HG02970 (cell line): ENCODE measurements around the gene SHMT2.

ENCODE experiments used
- ATAC-seq: cut with Tn5 transposase; IDR thresholded peaks from one replicate; pipeline ENCODE4 v1.9.1; 2021; ENCODE audit warnings: mild to moderate bottlenecking, moderate library complexity, moderate number of reproducible peaks; ENCODE audit not compliant: unreplicated experiment, low FRiP score

Gene SHMT2

DNA sequence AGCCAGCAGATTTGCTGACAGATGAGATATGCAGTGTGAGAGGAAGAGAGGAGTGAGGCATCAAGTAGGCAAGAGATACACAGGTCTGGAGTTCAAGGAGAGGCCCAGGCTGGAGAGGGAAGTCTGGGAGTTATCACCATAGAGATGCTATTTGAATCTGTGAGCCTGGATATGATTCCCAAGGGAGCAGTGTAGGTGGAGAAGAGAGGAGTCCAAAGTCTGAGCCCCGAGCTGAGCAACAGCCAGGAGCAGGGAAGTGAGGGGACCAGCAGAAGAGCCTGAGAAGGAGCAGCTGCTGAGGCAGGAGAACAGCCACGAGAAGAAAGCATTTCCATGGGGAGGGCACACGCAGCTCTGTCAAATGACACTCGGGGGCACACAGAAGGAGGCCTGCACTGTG, 33.1 kb upstream of the SHMT2 start:
- no peak for ATAC-seq

DNA sequence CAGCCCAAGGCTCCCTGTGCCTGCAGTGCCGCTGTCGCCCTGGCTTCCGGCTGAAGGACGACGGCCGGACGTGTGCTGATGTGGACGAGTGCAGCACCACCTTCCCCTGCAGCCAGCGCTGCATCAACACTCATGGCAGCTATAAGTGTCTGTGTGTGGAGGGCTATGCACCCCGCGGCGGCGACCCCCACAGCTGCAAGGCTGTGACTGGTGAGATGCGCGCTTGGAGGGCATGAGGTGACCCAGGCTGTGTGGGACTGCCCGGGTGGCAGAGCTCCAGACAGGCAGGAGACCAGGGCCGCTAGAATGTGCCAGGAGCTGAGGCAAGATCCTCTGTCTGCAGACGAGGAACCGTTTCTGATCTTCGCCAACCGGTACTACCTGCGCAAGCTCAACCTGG, 32.6 kb upstream of the SHMT2 start:
- ATAC-seq: no peak

DNA sequence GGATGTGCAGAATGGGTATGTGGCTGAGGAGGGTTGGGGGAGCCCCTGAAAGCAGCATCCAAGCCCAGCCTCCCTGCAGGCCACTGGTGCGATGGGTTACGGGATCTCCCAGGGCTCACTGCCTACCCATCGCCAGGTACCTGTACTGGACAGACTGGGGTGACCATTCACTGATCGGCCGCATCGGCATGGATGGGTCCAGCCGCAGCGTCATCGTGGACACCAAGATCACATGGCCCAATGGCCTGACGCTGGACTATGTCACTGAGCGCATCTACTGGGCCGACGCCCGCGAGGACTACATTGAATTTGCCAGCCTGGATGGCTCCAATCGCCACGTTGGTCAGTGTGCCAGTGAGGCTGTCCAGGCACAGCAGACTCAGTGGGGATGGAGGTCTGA, 31.2 kb upstream of the SHMT2 start:
- ATAC-seq: no peak

DNA sequence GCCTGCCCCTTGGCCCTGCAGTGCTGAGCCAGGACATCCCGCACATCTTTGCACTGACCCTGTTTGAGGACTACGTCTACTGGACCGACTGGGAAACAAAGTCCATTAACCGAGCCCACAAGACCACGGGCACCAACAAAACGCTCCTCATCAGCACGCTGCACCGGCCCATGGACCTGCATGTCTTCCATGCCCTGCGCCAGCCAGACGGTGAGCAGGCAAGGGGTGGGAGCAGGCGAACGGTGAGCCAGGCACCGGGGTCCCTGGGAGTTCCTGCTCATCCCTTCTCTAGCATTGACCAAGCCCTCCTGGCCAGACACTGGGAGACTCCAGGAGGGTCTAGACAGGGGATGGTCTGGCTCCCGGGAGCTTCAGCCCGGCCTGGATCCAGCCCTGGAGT, 30.3 kb upstream of the SHMT2 start:
- ATAC-seq: no peak

DNA sequence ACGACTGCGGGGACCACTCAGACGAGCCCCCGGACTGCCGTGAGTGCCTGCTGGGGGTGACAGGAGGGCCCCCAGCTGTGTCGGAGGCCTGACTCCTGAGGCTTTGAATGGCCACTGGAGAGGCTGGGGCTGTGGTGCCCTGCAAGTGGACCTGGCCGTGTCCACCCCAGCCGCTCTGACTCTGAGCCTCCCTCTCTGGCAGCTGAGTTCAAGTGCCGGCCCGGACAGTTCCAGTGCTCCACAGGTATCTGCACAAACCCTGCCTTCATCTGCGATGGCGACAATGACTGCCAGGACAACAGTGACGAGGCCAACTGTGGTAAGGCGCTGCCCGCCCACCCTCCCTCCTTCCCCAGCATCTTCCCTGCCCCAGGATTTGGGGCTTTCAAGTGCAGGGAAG, 29.0 kb upstream of the SHMT2 start:
- ATAC-seq: no peak

DNA sequence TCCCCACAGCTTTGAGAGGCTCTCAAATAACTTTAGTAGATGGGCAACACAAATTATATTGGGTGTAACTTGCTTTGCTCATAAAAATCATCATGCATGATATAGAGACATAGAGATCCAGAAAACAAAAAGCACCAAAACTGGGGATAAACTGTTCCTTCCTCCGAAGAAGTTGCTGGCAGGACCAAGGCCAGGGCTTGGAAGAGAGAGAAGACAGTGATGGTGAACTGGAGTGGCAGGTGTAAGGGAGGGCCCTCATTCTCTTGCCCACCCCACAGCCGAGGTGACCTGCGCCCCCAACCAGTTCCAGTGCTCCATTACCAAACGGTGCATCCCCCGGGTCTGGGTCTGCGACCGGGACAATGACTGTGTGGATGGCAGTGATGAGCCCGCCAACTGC, 28.3 kb upstream of the SHMT2 start:
- no peak for ATAC-seq

DNA sequence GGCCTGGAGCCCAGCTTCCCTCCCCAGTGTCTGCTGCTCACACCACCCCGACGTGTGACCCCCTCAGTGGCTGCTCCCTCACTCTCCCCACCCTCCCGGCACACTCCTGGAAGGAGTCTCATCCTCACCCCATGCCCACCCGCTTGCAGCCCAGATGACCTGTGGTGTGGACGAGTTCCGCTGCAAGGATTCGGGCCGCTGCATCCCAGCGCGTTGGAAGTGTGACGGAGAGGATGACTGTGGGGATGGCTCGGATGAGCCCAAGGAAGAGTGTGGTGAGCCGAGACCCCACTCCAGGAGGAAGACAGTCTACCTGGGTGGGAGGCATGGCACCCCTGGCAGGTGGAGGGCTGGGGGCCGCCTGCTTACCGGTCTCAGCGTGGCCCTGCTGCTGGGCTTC, 27.9 kb upstream of the SHMT2 start:
- ATAC-seq: no peak

DNA sequence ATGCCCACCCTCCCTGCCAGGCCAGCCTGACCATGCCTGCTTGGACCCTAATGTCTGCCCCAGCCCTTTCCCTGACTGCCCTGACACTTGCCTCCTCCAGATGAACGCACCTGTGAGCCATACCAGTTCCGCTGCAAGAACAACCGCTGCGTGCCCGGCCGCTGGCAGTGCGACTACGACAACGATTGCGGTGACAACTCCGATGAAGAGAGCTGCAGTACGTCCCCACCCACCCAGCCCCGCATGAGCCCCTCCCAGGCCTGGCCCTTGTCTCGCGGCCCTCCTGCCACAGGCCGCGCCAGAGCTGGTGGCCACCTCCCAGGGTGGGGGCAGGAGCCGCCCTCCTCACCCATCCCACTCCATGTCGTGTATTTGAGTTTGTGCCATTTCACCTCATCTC, 27.2 kb upstream of the SHMT2 start:
- no peak for ATAC-seq

DNA sequence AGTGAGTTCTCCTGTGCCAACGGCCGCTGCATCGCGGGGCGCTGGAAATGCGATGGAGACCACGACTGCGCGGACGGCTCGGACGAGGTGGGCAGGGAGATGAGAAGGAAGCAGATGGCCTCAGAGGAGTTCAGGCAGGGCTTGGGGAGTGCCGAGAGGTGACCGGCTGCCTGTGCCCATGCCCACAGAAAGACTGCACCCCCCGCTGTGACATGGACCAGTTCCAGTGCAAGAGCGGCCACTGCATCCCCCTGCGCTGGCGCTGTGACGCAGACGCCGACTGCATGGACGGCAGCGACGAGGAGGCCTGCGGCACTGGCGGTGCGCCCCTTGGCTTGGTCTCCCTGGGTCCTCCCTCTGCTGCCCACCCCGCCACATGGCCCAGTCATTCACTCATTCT, 26.3 kb upstream of the SHMT2 start:
- ATAC-seq: no peak

DNA sequence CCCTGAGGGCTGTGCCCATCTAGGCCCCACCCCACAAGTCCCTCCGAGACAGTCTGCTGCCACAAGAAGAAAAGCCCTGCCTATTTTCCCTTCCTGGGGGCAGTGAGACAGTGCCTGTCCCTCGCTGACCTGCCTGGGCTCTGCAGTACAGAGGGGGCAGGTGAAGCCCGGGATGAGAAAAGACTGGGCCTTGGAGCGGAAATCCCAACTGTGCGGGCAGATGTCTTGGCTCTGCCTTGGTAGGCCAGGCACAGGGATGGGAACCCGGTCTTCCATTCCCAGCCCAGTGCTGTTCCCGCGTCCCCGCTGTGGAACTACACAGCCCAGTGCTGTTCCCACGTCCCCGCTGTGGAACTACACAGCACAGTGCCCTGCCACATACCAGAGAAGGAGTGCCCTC, 25.7 kb upstream of the SHMT2 start:
- ATAC-seq: no peak

DNA sequence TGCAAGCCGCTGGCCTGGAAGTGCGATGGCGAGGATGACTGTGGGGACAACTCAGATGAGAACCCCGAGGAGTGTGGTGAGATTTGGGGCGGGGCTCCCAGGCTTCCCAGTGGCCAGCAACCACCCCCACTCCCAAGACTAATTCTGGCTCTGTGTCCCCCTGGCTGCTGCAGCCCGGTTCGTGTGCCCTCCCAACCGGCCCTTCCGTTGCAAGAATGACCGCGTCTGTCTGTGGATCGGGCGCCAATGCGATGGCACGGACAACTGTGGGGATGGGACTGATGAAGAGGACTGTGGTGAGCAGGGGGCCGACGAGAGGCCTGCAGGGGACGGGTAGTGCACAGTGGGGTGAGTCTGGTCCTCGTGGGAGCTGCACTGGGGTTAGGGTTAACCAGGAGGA, 25.1 kb upstream of the SHMT2 start:
- ATAC-seq: no peak

DNA sequence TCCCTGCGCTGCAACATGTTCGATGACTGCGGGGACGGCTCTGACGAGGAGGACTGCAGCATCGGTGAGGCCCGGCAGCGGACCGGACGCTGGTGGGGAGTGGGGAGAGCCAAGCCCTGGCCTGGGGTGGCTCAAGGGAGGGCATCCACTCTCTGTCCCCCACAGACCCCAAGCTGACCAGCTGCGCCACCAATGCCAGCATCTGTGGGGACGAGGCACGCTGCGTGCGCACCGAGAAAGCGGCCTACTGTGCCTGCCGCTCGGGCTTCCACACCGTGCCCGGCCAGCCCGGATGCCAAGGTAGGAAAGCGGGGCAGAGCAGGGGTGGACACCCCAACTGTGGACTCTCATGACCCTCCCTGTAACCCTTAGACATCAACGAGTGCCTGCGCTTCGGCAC, 24.3 kb upstream of the SHMT2 start:
- no peak for ATAC-seq

DNA sequence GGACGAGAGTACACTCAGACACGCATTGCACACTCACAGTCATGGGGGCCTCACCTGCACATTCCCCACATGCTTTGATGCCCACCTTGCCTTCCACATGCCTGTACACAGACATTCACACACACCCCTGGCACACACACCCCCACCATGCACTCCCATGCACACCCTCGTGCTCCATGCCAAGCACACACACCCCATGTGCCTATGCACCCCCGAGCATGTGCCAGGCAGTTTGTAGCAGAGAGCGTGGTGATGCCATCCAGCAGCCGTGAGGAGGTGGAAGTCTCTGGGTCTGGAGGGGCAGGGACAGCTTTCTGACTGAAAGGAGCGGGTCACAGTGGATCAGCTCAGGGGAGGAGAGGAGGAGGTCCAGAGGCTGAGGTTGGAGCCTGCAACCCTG, 23.6 kb upstream of the SHMT2 start:
- no peak for ATAC-seq

DNA sequence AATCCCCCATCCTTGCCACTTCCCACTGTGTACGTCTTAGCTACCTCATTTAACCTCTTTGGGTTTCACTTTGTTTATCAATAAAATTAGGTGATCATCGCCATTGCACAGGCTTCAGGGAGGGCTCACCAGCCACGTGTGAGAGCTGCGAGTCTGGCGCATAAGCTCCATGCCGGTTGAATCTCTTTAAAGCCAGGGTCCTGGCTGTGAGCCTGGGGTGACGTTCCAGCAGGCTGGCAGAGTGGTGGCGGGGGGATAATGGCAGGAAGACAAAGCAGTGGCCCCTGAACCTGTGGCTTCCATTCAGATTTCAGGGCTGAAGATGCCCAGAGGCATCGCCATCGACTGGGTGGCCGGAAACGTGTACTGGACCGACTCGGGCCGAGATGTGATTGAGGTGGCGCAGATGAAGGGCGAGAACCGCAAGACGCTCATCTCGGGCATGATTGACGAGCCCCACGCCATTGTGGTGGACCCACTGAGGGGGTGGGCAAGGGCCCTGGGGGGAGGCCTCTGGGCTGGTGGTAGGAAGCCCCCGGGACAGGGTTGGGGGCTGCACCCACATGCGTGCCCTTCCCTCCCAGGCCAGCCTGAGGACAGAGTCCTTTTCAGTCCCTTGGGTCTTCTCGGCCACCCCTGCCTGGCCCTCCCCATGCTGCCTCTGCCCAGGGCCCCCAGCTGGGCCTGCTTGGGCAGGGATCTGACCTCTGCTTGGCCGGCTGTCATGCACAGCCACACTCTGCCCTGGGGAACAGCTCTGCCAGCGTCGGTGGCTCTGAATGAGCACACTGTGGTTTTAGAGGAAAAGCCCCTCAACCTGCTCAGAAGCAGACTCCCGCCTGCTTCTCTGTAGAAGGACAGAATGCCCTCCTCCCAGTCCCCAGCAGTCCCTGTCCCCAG, 21.5 kb upstream of the SHMT2 start:
- no peak for ATAC-seq

DNA sequence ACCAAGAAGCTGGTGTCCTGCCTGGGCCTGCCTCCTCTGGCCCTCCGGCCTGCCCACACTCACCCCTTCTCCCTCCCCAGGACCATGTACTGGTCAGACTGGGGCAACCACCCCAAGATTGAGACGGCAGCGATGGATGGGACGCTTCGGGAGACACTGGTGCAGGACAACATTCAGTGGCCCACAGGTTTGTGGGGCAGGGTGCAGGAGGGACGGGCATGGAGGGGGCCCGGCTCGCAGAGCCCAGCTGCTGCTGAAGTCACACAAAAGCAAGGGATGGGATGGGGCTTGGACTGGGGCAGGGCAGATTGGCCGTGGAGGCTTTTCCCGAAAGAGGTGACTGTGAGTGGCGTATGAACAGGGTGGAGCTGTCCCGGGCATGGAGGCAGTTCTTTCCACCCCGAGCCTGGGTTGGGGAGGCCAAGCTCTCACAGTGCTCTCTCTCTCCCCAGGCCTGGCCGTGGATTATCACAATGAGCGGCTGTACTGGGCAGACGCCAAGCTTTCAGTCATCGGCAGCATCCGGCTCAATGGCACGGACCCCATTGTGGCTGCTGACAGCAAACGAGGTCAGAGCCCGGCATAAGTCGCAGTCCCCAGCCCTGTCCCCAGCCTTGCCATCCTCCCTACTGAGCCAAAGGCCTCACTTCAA, 20.8 kb upstream of the SHMT2 start:
- ATAC-seq: no peak

DNA sequence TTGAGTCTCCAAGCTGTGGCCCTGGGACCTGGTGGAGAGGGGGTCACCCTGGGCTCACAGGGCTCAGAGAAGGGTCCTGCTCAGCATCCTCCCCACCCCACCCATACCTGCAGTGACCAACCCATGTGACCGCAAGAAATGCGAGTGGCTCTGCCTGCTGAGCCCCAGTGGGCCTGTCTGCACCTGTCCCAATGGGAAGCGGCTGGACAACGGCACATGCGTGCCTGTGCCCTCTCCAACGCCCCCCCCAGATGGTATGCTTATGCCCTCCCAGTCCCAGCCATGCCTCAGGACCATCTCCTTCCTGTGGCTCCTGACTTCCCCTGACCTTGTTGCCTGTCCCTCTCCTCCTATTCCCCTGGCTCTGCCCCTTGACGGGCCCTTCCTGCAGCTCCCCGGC, 19.6 kb upstream of the SHMT2 start:
- no peak for ATAC-seq

DNA sequence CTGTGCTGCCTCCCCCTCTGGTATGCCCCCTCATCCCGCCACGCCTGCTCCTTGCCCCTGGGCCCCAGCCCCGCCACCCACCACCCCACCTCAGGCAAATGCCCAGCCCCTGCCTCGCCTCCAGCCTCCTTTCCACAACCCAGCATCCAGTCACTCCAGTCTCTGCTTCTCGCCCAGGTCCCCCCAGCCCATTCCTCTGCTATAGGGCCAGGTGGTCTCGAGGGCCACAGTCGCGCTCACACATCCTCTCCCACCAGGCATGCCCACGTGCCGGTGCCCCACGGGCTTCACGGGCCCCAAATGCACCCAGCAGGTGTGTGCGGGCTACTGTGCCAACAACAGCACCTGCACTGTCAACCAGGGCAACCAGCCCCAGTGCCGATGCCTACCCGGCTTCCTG, 19.1 kb upstream of the SHMT2 start:
- no peak for ATAC-seq

DNA sequence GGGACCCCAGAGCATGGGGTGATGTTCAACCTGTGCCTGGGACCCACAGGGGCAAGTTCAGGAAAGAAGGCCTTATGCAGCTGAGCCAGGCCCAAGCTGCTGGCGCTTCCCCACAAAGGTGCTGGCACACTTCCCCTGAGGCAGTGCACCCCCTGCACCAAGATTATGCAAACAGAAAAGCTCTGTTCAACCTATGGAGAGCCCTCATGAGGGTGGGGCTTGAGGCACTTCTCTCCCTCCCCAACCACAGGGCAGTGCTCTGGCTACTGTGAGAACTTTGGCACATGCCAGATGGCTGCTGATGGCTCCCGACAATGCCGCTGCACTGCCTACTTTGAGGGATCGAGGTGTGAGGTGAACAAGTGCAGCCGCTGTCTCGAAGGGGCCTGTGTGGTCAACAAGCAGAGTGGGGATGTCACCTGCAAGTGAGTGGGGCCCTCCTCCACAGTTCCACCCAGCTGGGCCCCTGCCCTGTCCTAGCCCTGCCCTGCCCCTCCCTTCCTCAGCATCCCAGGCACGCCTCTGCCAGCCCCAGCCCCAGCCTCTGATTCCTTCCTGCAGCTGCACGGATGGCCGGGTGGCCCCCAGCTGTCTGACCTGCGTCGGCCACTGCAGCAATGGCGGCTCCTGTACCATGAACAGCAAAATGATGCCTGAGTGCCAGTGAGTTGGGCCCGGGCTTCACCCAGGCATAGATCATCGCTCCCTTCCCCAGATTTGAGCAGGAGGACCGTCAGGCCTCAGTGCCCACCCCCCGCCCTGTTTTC, 18.4 kb upstream of the SHMT2 start:
- no peak for ATAC-seq

DNA sequence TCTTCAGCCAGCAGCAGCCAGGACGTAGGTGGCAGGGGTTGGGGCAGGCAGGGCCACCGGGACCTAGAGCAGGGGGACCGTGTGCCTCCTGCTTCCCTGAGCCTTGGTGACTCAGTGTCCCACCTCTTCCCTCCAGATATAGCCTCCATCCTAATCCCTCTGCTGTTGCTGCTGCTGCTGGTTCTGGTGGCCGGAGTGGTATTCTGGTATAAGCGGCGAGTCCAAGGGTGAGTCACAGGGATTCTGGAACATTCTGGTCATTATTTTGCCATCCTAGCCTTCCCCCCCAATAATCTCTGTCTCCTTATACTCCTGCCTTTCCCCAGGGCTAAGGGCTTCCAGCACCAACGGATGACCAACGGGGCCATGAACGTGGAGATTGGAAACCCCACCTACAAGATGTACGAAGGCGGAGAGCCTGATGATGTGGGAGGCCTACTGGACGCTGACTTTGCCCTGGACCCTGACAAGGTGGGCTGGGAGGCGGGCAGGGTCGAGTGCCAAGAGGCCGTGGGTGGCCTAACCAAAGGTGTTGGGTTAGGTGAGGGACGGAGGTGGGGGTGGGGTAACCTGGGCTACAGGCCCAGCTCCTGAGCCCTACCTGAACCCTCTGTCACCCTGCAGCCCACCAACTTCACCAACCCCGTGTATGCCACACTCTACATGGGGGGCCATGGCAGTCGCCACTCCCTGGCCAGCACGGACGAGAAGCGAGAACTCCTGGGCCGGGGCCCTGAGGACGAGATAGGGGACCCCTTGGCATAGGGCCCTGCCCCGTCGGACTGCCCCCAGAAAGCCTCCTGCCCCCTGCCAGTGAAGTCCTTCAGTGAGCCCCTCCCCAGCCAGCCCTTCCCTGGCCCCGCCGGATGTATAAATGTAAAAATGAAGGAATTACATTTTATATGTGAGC, 17.5 kb upstream of the SHMT2 start:
- no peak for ATAC-seq

DNA sequence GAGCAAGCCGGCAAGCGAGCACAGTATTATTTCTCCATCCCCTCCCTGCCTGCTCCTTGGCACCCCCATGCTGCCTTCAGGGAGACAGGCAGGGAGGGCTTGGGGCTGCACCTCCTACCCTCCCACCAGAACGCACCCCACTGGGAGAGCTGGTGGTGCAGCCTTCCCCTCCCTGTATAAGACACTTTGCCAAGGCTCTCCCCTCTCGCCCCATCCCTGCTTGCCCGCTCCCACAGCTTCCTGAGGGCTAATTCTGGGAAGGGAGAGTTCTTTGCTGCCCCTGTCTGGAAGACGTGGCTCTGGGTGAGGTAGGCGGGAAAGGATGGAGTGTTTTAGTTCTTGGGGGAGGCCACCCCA, 16.8 kb upstream of the SHMT2 start:
- no peak for ATAC-seq
